HCT116 (cell line): ENCODE results near the gene FOXP1. TPM values are rescaled to one million over a fixed set of nuclear protein-coding genes. Genes with fewer than 3 reads are reported as not detected.

Experiments
- ATAC-seq: fragments of 200-7000 bp; cut with Tn5 transposase; 2 replicates; pipeline ENCODE4 v1.9.1; 2020; ENCODE audit warnings: mild to moderate bottlenecking, moderate library complexity
- BruUV-seq: library from RNA; stranded (reverse); fragments of 400-500 nt; replicated peaks from 2 replicates; lab custom pipeline; 2021; lab: Mats Ljungman, UMichigan
- CTCF ChIA-PET: fragments of 300-600 bp; sonication (Branson Sonifier 250); formaldehyde crosslinking; loops from one replicate; lab custom pipeline; 2021; ENCODE audit warnings: antibody characterized with exemption; lab: Charles Lee
- POLR2A ChIA-PET: fragments of 300-600, 350-600 bp; sonication (Branson Sonifier 250); formaldehyde crosslinking; loops from one replicate; lab custom pipeline; 2021; ENCODE audit warnings: antibody characterized with exemption; lab: Charles Lee
- RAD21 ChIA-PET, 2 experiments: fragments of 300-600 bp; sonication (Branson Sonifier 250); formaldehyde crosslinking; loops; one replicate each; lab custom pipeline; 2023; ENCODE audit warnings: low total read pairs in 2 of 2; ENCODE audit not compliant: uncharacterized antibody in 2 of 2, unreplicated experiment in 2 of 2, low non-redundant PET in 1 of 2; lab: Charles Lee
- DNase-seq: peaks from one replicate; pipeline ENCODE4 v3.0.0-alpha.2; 2010; ENCODE audit warnings: low read depth, low spot score
- H2AFZ ChIP-seq: fragments of 200-600 bp; shearing (Covaris generic), sonication (generic); 2 replicates; pipeline ENCODE4 v1.6.1; 2017; ENCODE audit warnings: low read depth, mixed run types, mixed read lengths, antibody characterized with exemption, low read length; ENCODE audit not compliant: poor library complexity, severe bottlenecking
- H3K27ac ChIP-seq: 2 replicates; pipeline ENCODE4 v1.5.1; 2012; ENCODE audit warnings: low read depth, low read length
- H3K27me3 ChIP-seq: fragments of 200-600 bp; sonication (generic); 2 replicates; pipeline ENCODE4 v1.6.1; 2016; ENCODE audit warnings: mixed run types, low read length, mixed read lengths; ENCODE audit not compliant: insufficient read depth
- H3K36me3 ChIP-seq, 2 experiments: fragments of 200-500 bp in 1 of 2; fragments of 200-600 bp in 1 of 2; sonication (Bioruptor generic) in 1 of 2; sonication (generic) in 1 of 2; 2 replicates each; pipeline versions ENCODE4 v1.5.1 to v1.6.1; 2014 to 2016; ENCODE audit warnings: low read length in 2 of 2, inconsistent platforms in 1 of 2, mixed read lengths in 1 of 2, mixed run types in 1 of 2; ENCODE audit not compliant: insufficient read depth in 2 of 2, control insufficient read depth in 1 of 2
- H3K4me1 ChIP-seq, 2 experiments: fragments of 200-600 bp in 1 of 2; sonication (generic) in 1 of 2; 2 replicates each; pipeline versions ENCODE4 v1.5.1 to v1.6.1; 2012 to 2017; ENCODE audit warnings: low read length in 2 of 2, inconsistent platforms in 1 of 2, mild to moderate bottlenecking in 1 of 2, mixed read lengths in 1 of 2, mixed run types in 1 of 2, moderate library complexity in 1 of 2; ENCODE audit not compliant: insufficient read depth in 2 of 2, control insufficient read depth in 1 of 2
- H3K4me2 ChIP-seq: fragments of 200-600 bp; sonication (generic); 2 replicates; pipeline ENCODE4 v1.6.1; 2017; ENCODE audit warnings: mixed run types, low read length, mixed read lengths
- H3K4me3 ChIP-seq, 2 experiments: fragments of 200-600 bp in 1 of 2; sonication (generic) in 1 of 2; replicated peaks in 1 of 2; 2 replicates each; pipeline ENCODE4 v1.5.1; 2011 to 2016; ENCODE audit warnings: low read length in 2 of 2, control low read depth in 1 of 2, low read depth in 1 of 2, mild to moderate bottlenecking in 1 of 2, mixed read lengths in 1 of 2, mixed run types in 1 of 2
- H3K79me2 ChIP-seq: fragments of 200-600 bp; sonication (generic); 2 replicates; pipeline ENCODE4 v1.6.1; 2017; ENCODE audit warnings: mild to moderate bottlenecking, mixed run types, low read length, moderate library complexity, mixed read lengths; ENCODE audit not compliant: insufficient read depth
- H3K9ac ChIP-seq: fragments of 200-600 bp; sonication (generic); 2 replicates; pipeline ENCODE4 v1.6.1; 2016; ENCODE audit warnings: low read length, mixed read lengths
- H3K9me2 ChIP-seq: fragments of 200-600 bp; sonication (generic), shearing (Covaris generic); 2 replicates; pipeline ENCODE4 v1.6.1; 2017; ENCODE audit warnings: mixed run types, mild to moderate bottlenecking, moderate library complexity; ENCODE audit not compliant: insufficient read depth
- H3K9me3 ChIP-seq, 2 experiments: fragments of 200-500 bp in 1 of 2; fragments of 200-600 bp in 1 of 2; sonication (Bioruptor generic) in 1 of 2; sonication (generic) in 1 of 2; 2 replicates each; pipeline ENCODE4 v1.6.1; 2014 to 2017; ENCODE audit warnings: low read length in 2 of 2, mixed read lengths in 2 of 2, inconsistent platforms in 1 of 2, low read depth in 1 of 2, mild to moderate bottlenecking in 1 of 2, mixed run types in 1 of 2, moderate library complexity in 1 of 2; ENCODE audit not compliant: control insufficient read depth in 1 of 2, insufficient read depth in 1 of 2
- H4K20me1 ChIP-seq: fragments of 200-600 bp; sonication (generic), shearing (Covaris generic); 2 replicates; pipeline ENCODE4 v1.6.1; 2017; ENCODE audit warnings: mixed run types, mild to moderate bottlenecking, moderate library complexity; ENCODE audit not compliant: insufficient read depth
- CBX3 ChIP-seq: IDR thresholded peaks from 2 replicates; pipeline ENCODE4 v1.6.1; 2012; ENCODE audit warnings: low read depth
- CEBPB ChIP-seq: IDR thresholded peaks from 2 replicates; pipeline ENCODE4 v1.6.1; 2012; ENCODE audit warnings: low read depth
- EGR1 ChIP-seq: IDR thresholded peaks from 2 replicates; pipeline ENCODE4 v1.6.1; 2012; ENCODE audit warnings: low read depth
- ELF1 ChIP-seq: IDR thresholded peaks from 2 replicates; pipeline ENCODE4 v1.6.1; 2012; ENCODE audit warnings: low read depth, borderline replicate concordance
- EZH2 ChIP-seq: fragments of 200-600 bp; sonication (generic); IDR thresholded peaks from 2 replicates; pipeline ENCODE4 v1.6.1; 2017; ENCODE audit warnings: antibody characterized with exemption, mixed run types
- EZH2phosphoT487 ChIP-seq: fragments of 200-600 bp; IDR thresholded peaks from 2 replicates; pipeline ENCODE4 v1.6.1; 2018; ENCODE audit warnings: antibody characterized with exemption, borderline replicate concordance
- FOSL1 ChIP-seq: IDR thresholded peaks from 2 replicates; pipeline ENCODE4 v1.6.1; 2012; ENCODE audit warnings: low read depth
- JUND ChIP-seq: IDR thresholded peaks from 2 replicates; pipeline ENCODE4 v1.6.1; 2012
- POLR2A ChIP-seq: IDR thresholded peaks from 2 replicates; pipeline ENCODE4 v1.7.0; 2011; ENCODE audit warnings: borderline replicate concordance; ENCODE audit not compliant: insufficient read depth, insufficient read length; ENCODE audit errors: extremely low read depth
- POLR2AphosphoS5 ChIP-seq: IDR thresholded peaks from 2 replicates; pipeline ENCODE4 v1.6.1; 2011; ENCODE audit warnings: mild to moderate bottlenecking, low read depth, low read length, moderate library complexity
- RAD21 ChIP-seq: IDR thresholded peaks from 2 replicates; pipeline ENCODE4 v1.6.1; 2012; ENCODE audit warnings: low read depth, mild to moderate bottlenecking
- SIN3A ChIP-seq: IDR thresholded peaks from 2 replicates; pipeline ENCODE4 v1.6.1; 2012; ENCODE audit warnings: low read depth
- SP1 ChIP-seq: IDR thresholded peaks from 2 replicates; pipeline ENCODE4 v1.6.1; 2012; ENCODE audit warnings: low read depth
- TCF7L2 ChIP-seq: IDR thresholded peaks from 2 replicates; pipeline ENCODE4 v1.7.0; 2011; ENCODE audit warnings: borderline replicate concordance, inconsistent platforms; ENCODE audit not compliant: insufficient read depth, insufficient read length; ENCODE audit errors: extremely low read depth
- YY1 ChIP-seq: IDR thresholded peaks from 2 replicates; pipeline ENCODE4 v1.6.1; 2011; ENCODE audit warnings: low read length, low read depth, moderate library complexity, mild to moderate bottlenecking; ENCODE audit not compliant: insufficient replicate concordance; ENCODE audit errors: extremely low read depth
- ZFX ChIP-seq: fragments of 450-650 bp; IDR thresholded peaks from 2 replicates; pipeline ENCODE4 v1.6.1; 2017
- ZNF274 ChIP-seq: fragments of 200-500 bp; sonication (Bioruptor generic); IDR thresholded peaks from 2 replicates; pipeline ENCODE4 v1.6.1; 2014; ENCODE audit warnings: mild to moderate bottlenecking, low read depth, low read length, inconsistent platforms
- intact Hi-C: fragments of 100-400 bp; cut with micrococcal nuclease; formaldehyde crosslinking; loops from 2 replicates; pipeline ENCODE4 v1.10.0; 2022
- total RNA-seq: library from RNA; stranded (reverse); gene quantifications from one replicate; pipeline ENCODE4 v1.2.1, GENCODE V29; 2021; ENCODE audit not compliant: unreplicated experiment
- TF ChIP-seq, protein P1 (sequence below): IDR thresholded peaks from 2 replicates; pipeline ENCODE4 v1.6.1; 2012; ENCODE audit warnings: low read depth
- TF ChIP-seq, protein P2 (sequence below): IDR thresholded peaks from 2 replicates; pipeline ENCODE4 v1.6.1; 2012
- TF ChIP-seq, protein P3 (sequence below): IDR thresholded peaks from 2 replicates; pipeline ENCODE4 v1.6.1; 2011; ENCODE audit warnings: mild to moderate bottlenecking, low read length, moderate library complexity; ENCODE audit not compliant: insufficient replicate concordance; ENCODE audit errors: extremely low read depth

Gene FOXP1
- total RNA-seq, 1 experiment from 2014 or later = 11.4 TPM

DNA sequence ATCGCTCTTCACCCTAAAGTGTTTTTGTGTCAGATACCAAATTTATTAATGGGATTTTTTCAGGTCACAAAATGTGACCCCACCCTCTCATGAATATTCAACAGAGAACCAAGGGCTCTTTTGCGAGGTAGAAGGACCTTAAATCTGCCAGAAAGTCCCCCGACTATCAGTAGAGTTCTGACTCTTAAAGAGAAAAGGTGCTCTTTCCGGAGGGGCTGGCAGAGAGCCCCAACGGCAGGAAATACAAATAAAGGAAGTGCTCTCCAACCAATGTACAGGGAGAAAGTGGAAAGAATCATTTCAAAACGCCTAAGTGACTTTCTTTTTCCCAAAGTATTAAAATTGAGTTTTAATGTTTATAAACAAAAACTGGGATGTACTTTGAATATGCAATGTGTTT lies 517.2 kb downstream of the FOXP1 start:
- no peaks in the 10 kb centered on the region for H3K36me3 ChIP-seq
- no peaks in the 10 kb centered on the region for H3K4me1 ChIP-seq
- H3K4me2 ChIP-seq = no peak overlapping the region
- no peaks in the 10 kb centered on the region for H4K20me1 ChIP-seq
- no peak overlapping the region for H3K9ac ChIP-seq
- ChIA-PET CTCF (no interaction called here), POLR2A (no interaction called here), RAD21 (no interaction called here)
- no peak for ATAC-seq
- H2AFZ ChIP-seq = no peak overlapping the region
- TF ChIP-seq FOSL1 = no peak
- TF ChIP-seq RAD21 = no peak
- TF ChIP-seq YY1 = no peak
- no peak for TF ChIP-seq ZFX
- TF ChIP-seq, protein P1, sequence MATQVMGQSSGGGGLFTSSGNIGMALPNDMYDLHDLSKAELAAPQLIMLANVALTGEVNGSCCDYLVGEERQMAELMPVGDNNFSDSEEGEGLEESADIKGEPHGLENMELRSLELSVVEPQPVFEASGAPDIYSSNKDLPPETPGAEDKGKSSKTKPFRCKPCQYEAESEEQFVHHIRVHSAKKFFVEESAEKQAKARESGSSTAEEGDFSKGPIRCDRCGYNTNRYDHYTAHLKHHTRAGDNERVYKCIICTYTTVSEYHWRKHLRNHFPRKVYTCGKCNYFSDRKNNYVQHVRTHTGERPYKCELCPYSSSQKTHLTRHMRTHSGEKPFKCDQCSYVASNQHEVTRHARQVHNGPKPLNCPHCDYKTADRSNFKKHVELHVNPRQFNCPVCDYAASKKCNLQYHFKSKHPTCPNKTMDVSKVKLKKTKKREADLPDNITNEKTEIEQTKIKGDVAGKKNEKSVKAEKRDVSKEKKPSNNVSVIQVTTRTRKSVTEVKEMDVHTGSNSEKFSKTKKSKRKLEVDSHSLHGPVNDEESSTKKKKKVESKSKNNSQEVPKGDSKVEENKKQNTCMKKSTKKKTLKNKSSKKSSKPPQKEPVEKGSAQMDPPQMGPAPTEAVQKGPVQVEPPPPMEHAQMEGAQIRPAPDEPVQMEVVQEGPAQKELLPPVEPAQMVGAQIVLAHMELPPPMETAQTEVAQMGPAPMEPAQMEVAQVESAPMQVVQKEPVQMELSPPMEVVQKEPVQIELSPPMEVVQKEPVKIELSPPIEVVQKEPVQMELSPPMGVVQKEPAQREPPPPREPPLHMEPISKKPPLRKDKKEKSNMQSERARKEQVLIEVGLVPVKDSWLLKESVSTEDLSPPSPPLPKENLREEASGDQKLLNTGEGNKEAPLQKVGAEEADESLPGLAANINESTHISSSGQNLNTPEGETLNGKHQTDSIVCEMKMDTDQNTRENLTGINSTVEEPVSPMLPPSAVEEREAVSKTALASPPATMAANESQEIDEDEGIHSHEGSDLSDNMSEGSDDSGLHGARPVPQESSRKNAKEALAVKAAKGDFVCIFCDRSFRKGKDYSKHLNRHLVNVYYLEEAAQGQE = no peak
- TF ChIP-seq ZNF274 = no peak
- TF ChIP-seq POLR2A = no peak
- no peak for TF ChIP-seq SIN3A
- no peak for TF ChIP-seq EZH2
- TF ChIP-seq, protein P2, sequence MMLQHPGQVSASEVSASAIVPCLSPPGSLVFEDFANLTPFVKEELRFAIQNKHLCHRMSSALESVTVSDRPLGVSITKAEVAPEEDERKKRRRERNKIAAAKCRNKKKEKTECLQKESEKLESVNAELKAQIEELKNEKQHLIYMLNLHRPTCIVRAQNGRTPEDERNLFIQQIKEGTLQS = no peak
- no peak for TF ChIP-seq TCF7L2
- TF ChIP-seq ELF1 = no peak
- TF ChIP-seq CBX3 = no peak
- TF ChIP-seq POLR2AphosphoS5 = no peak
- TF ChIP-seq, protein P3, sequence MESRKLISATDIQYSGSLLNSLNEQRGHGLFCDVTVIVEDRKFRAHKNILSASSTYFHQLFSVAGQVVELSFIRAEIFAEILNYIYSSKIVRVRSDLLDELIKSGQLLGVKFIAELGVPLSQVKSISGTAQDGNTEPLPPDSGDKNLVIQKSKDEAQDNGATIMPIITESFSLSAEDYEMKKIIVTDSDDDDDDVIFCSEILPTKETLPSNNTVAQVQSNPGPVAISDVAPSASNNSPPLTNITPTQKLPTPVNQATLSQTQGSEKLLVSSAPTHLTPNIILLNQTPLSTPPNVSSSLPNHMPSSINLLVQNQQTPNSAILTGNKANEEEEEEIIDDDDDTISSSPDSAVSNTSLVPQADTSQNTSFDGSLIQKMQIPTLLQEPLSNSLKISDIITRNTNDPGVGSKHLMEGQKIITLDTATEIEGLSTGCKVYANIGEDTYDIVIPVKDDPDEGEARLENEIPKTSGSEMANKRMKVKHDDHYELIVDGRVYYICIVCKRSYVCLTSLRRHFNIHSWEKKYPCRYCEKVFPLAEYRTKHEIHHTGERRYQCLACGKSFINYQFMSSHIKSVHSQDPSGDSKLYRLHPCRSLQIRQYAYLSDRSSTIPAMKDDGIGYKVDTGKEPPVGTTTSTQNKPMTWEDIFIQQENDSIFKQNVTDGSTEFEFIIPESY = no peak
- no peak for TF ChIP-seq JUND
- TF ChIP-seq EZH2phosphoT487 = no peak
- no peak for TF ChIP-seq SP1
- TF ChIP-seq CEBPB = no peak
- no peak for TF ChIP-seq EGR1
- no peaks in the 10 kb centered on the region for H3K9me3 ChIP-seq
- H3K9me2 ChIP-seq = no peaks in the 10 kb centered on the region
- H3K79me2 ChIP-seq = no peaks in the 10 kb centered on the region
- H3K4me3 ChIP-seq = no peak overlapping the region
- BruUV-seq = no TSS peak
- no peak for DNase-seq
- intact Hi-C loops = no loop called here
- no peak overlapping the region for H3K27ac ChIP-seq
- H3K27me3 ChIP-seq = no peaks in the 10 kb centered on the region
